Left lung (tissue), 10 donors: ENCODE measurements around the gene P2RY12. TPM values are rescaled to one million over a fixed set of nuclear protein-coding genes. Genes with fewer than 3 reads are reported as not detected.

ENCODE experiments used
- ATAC-seq: fragments of 200-7000 bp; cut with Tn5 transposase; one replicate; pipeline ENCODE4 v1.9.1; 2020; ENCODE audit warnings: moderate library complexity
- DNase-seq, 4 donors: peaks; one replicate each; pipeline ENCODE4 v3.0.0-alpha.2; 2013 to 2020
- H3K27ac ChIP-seq, 2 donors: fragments of 200-600 bp; sonication (generic) in 1 of 2; one replicate each; pipeline versions ENCODE4 v1.5.0 to v1.8.0; 2020 to 2021
- H3K27me3 ChIP-seq, 2 donors: fragments of 200-600 bp; sonication (generic) in 1 of 2; one replicate each; pipeline versions ENCODE4 v1.5.0 to v1.8.0; 2020 to 2021
- H3K36me3 ChIP-seq, 2 donors: fragments of 200-600 bp; sonication (generic) in 1 of 2; one replicate each; pipeline versions ENCODE4 v1.5.0 to v1.8.0; 2020 to 2021
- H3K4me1 ChIP-seq, 2 donors: fragments of 200-600 bp; one replicate each; pipeline ENCODE4 v1.8.0; 2021
- H3K4me3 ChIP-seq, 2 donors: fragments of 200-600 bp; sonication (generic) in 1 of 2; one replicate each; pipeline versions ENCODE4 v1.5.0 to v1.8.0; 2020 to 2021; ENCODE audit warnings: mild to moderate bottlenecking in 1 of 2
- H3K9me3 ChIP-seq, 2 donors: fragments of 200-600 bp; sonication (generic) in 1 of 2; one replicate each; pipeline versions ENCODE4 v1.5.0 to v1.8.0; 2020 to 2021
- intact Hi-C, 2 donors: fragments of 100-400 bp; cut with DNase I; formaldehyde crosslinking; loops; one replicate each; pipeline versions ENCODE4 v1.11.2 to v1.14.2; 2022
- polyA plus RNA-seq, 6 donors: library from polyadenylated mRNA; unstranded; fragments of 120-200 nt; gene quantifications; one replicate each; pipeline ENCODE4 v1.2.1, GENCODE V29; 2013; ENCODE audit not compliant: insufficient read length in 6 of 6
- total RNA-seq, 2 donors: library from RNA; stranded (reverse); fragmentation: NEBNext Ultra II Directional; extraction: Animal tissue kit (Norgen Biotek cat#: 25700); gene quantifications; one replicate each; pipeline ENCODE4 v1.2.1, GENCODE V29; 2021
- TF ChIP-seq, protein P1 (sequence below), 2 donors: fragments of 200-600 bp; sonication (generic) in 1 of 2; IDR thresholded peaks; one replicate each; pipeline versions ENCODE4 v1.5.0 to v1.8.0; 2021; ENCODE audit warnings: antibody characterized with exemption in 2 of 2
- donor health status: DM: no; HTN: yes; CAD: no.
- donor health status: DM: no; HTN: no; CAD: no.

The P2RY12 gene
- total and polyA plus RNA-seq, 8 donors = 0.58 to 4.0 (median 1.4) TPM

DNA sequence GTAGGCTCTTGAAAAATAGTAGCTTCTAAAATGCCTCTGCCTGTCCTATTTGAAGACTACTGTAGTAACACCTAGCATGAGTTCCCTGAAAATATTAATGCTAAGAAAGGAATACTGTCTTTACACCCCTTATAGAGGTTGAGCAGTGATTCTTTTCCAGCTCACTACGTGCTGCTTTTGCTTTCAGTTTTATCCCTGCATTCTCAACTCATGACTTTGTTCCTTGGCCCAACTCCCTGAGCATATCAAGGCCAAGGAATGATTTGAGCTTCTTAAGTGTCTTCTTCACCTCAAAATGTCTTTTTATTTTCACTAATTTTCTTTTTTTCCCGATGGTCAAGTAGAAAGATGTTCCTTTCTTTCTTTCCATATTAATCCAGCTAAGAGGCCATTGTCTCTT lies 38.7 kb downstream of the P2RY12 start:
- no peaks in the 10 kb centered on the region for H3K36me3 ChIP-seq
- ATAC-seq (peak; percentile 68), DNase-seq (peak in 1 of 4 donors; percentile 39)
- no peaks in the 10 kb centered on the region for H3K27me3 ChIP-seq
- peak overlapping the region; percentile 58 to 83 for H3K27ac ChIP-seq
- peaks cover 3 to 45% of the 10 kb centered on the region in 2 donors for H3K4me1 ChIP-seq
- no peak overlapping the region for H3K4me3 ChIP-seq
- intact Hi-C loops = no loop called here
- H3K9me3 ChIP-seq = no peaks in the 10 kb centered on the region
- TF ChIP-seq, protein P1, sequence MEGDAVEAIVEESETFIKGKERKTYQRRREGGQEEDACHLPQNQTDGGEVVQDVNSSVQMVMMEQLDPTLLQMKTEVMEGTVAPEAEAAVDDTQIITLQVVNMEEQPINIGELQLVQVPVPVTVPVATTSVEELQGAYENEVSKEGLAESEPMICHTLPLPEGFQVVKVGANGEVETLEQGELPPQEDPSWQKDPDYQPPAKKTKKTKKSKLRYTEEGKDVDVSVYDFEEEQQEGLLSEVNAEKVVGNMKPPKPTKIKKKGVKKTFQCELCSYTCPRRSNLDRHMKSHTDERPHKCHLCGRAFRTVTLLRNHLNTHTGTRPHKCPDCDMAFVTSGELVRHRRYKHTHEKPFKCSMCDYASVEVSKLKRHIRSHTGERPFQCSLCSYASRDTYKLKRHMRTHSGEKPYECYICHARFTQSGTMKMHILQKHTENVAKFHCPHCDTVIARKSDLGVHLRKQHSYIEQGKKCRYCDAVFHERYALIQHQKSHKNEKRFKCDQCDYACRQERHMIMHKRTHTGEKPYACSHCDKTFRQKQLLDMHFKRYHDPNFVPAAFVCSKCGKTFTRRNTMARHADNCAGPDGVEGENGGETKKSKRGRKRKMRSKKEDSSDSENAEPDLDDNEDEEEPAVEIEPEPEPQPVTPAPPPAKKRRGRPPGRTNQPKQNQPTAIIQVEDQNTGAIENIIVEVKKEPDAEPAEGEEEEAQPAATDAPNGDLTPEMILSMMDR (IDR thresholded peaks at IDR 0.05) = no peak

GRCh38 chr3:151331696-151332095 lies 52.9 kb downstream of the P2RY12 start:
- Histone ChIP-seq H3K27me3 (no peaks in the 10 kb centered on the region), H3K9me3 (no peaks in the 10 kb centered on the region), H3K4me3 (no peak overlapping the region), H3K36me3 (no peaks in the 10 kb centered on the region), H3K27ac (peak overlapping the region in 1 of 2 donors; percentile 85), H3K4me1 (peaks cover 0 to 52% of the 10 kb centered on the region in 2 donors)
- TF ChIP-seq, protein P1 (IDR thresholded peaks at IDR 0.05) = no peak
- no peak for ATAC-seq
- intact Hi-C loops = no loop called here
- no peak for DNase-seq

GRCh38 chr3:151330899-151331298 lies 53.7 kb downstream of the P2RY12 start:
- TF ChIP-seq, protein P1 (IDR thresholded peaks at IDR 0.05) = no peak
- Histone ChIP-seq H3K27ac (peak overlapping the region in 1 of 2 donors; percentile 85), H3K27me3 (no peaks in the 10 kb centered on the region), H3K4me1 (peaks cover 0 to 60% of the 10 kb centered on the region in 2 donors), H3K4me3 (no peak overlapping the region), H3K36me3 (no peaks in the 10 kb centered on the region), H3K9me3 (no peaks in the 10 kb centered on the region)
- no peak for ATAC-seq
- DNase-seq = peak in 1 of 4 donors; percentile 33
- intact Hi-C loops = no loop called here

DNA sequence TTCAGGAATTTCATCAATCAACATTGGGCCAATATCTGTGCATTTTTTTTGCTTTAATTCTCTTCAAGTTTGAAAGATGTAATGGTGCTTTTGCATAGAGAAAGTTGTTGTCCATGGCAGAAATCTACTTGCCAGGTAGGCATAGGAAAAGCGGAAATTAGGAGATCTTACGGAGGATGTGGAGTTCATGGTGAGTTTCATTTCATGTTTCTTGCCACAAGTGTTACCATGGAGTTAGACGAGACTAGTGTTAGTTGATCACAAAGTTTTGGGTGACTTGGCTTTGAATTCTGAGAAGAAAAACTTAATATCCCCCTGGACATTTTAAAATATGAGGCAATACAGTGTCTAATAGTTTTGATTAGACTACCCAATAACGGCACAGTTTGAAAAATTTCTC lies 54.2 kb downstream of the P2RY12 start:
- Histone ChIP-seq H3K9me3 (no peaks in the 10 kb centered on the region), H3K27me3 (no peaks in the 10 kb centered on the region), H3K4me3 (no peak overlapping the region), H3K36me3 (no peaks in the 10 kb centered on the region), H3K4me1 (peaks cover 0 to 65% of the 10 kb centered on the region in 2 donors), H3K27ac (peak overlapping the region in 1 of 2 donors; percentile 85)
- TF ChIP-seq, protein P1 (IDR thresholded peaks at IDR 0.05) = no peak
- DNase-seq (no peak), ATAC-seq (no peak)
- intact Hi-C loops = no loop called here

- TF ChIP-seq, protein P1 (IDR thresholded peaks at IDR 0.05) = no peak
- peak; percentile 22 for ATAC-seq
- Histone ChIP-seq H3K36me3 (no peaks in the 10 kb centered on the region), H3K4me3 (peak within 1 kb of the TSS in 1 of 2 donors; percentile 40), H3K27me3 (no peaks in the 10 kb centered on the region), H3K4me1 (peaks cover 0 to 66% of the 10 kb centered on the region in 2 donors), H3K27ac (peak within 1 kb of the TSS in 1 of 2 donors; percentile 85), H3K9me3 (no peaks in the 10 kb centered on the region)
- no peak for DNase-seq
- intact Hi-C loops = no loop called here
These were observed 55.2 kb downstream of the P2RY12 start, which contains the start of gene P2RY13 for GRCh38 chr3:151329363-151329762. TSS of gene P2RY13 (minus strand) at chr3:151329549. CDS start at chr3:151329528, 21 bp downstream.
